GM23338 (cell line): Measurements from ENCODE around the gene MGRN1. TPM values are rescaled to one million over a fixed set of nuclear protein-coding genes. Genes with fewer than 3 reads are reported as not detected.

Experiments
- EZH2 ChIP-seq: fragments of 200-600 bp; sonication (generic); IDR thresholded peaks from one replicate; pipeline ENCODE4 v1.8.0; 2017; ENCODE audit warnings: antibody characterized with exemption, mild to moderate bottlenecking, low read depth; ENCODE audit not compliant: unreplicated experiment
- EZH2phosphoT487 ChIP-seq: fragments of 200-600 bp; sonication (generic); IDR thresholded peaks from one replicate; pipeline ENCODE4 v1.8.1; 2018; ENCODE audit warnings: antibody characterized with exemption; ENCODE audit not compliant: unreplicated experiment
- JUNB ChIP-seq: IDR thresholded peaks from one replicate; pipeline ENCODE4 v1.6.1; 2016; ENCODE audit warnings: antibody characterized with exemption; ENCODE audit not compliant: unreplicated experiment
- POLR2AphosphoS5 ChIP-seq: IDR thresholded peaks from 2 replicates; pipeline ENCODE4 v1.6.1; 2016; ENCODE audit warnings: antibody characterized with exemption, low read depth
- STAT1 ChIP-seq: IDR thresholded peaks from one replicate; pipeline ENCODE4 v1.6.1; 2016; ENCODE audit warnings: antibody characterized with exemption; ENCODE audit not compliant: unreplicated experiment
- ZNF114 ChIP-seq: fragments of 250-450 bp; sonication (Bioruptor Pico); IDR thresholded peaks from 2 replicates; pipeline ENCODE4 v1.5.0; 2020; ENCODE audit warnings: mild to moderate bottlenecking, moderate library complexity
- ZNF331 ChIP-seq: fragments of 250-450 bp; sonication (Bioruptor Pico); IDR thresholded peaks from 2 replicates; pipeline ENCODE4 v1.5.0; 2020; ENCODE audit warnings: low read depth, mild to moderate bottlenecking, moderate library complexity
- polyA plus RNA-seq: library from polyadenylated mRNA; unstranded; fragments of >200 nt; fragmentation: Nextera tagmentation; extraction: Ambion mirVana; gene quantifications from 2 replicates; pipeline ENCODE4 v1.2.1, GENCODE V29; 2016
- total RNA-seq: library from RNA; depleted of rRNA; stranded (reverse); fragments of >200 nt; shearing (Covaris generic); gene quantifications from 2 replicates; pipeline ENCODE4 v1.2.3, GENCODE V29; 2014
- TF ChIP-seq, protein P1 (sequence below): fragments of 250-450 bp; sonication (Bioruptor Pico); IDR thresholded peaks from 2 replicates; pipeline ENCODE4 v1.5.0; 2020; ENCODE audit warnings: mild to moderate bottlenecking, moderate library complexity
- TF ChIP-seq, protein P2 (sequence below), 2 experiments: fragments of 200-600 bp in 1 of 2; sonication (generic) in 1 of 2; conservative IDR thresholded peaks; 2 replicates each; pipeline versions ENCODE4 v1.5.1 to v1.6.1; 2016 to 2017; ENCODE audit warnings: antibody characterized with exemption in 2 of 2, low read depth in 2 of 2, mild to moderate bottlenecking in 2 of 2, moderate library complexity in 1 of 2

The MGRN1 gene
- total and polyA plus RNA-seq, 2 experiments from 2014 or later: 13.1 to 71.8 TPM

DNA sequence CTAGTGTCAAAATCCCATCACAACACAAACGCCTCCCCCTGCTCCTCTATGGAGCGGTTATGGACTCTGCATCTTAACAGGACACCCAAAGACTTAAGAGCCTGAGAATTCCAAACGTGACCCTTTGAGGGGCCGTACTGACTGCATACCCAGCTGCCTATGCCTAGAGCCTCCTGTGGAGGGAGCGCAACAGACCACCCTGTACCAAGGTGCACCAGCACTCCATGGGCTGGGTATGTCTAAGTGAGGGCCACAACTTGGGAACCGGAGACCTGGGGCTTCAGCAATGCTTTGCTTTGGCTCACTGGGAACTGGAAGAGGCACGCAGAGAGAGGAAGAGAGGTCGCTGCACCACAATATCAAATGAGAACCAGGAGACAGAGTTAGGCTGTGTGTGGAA is 104.0 kb downstream of the MGRN1 start (continued):
- TF ChIP-seq, protein P1, sequence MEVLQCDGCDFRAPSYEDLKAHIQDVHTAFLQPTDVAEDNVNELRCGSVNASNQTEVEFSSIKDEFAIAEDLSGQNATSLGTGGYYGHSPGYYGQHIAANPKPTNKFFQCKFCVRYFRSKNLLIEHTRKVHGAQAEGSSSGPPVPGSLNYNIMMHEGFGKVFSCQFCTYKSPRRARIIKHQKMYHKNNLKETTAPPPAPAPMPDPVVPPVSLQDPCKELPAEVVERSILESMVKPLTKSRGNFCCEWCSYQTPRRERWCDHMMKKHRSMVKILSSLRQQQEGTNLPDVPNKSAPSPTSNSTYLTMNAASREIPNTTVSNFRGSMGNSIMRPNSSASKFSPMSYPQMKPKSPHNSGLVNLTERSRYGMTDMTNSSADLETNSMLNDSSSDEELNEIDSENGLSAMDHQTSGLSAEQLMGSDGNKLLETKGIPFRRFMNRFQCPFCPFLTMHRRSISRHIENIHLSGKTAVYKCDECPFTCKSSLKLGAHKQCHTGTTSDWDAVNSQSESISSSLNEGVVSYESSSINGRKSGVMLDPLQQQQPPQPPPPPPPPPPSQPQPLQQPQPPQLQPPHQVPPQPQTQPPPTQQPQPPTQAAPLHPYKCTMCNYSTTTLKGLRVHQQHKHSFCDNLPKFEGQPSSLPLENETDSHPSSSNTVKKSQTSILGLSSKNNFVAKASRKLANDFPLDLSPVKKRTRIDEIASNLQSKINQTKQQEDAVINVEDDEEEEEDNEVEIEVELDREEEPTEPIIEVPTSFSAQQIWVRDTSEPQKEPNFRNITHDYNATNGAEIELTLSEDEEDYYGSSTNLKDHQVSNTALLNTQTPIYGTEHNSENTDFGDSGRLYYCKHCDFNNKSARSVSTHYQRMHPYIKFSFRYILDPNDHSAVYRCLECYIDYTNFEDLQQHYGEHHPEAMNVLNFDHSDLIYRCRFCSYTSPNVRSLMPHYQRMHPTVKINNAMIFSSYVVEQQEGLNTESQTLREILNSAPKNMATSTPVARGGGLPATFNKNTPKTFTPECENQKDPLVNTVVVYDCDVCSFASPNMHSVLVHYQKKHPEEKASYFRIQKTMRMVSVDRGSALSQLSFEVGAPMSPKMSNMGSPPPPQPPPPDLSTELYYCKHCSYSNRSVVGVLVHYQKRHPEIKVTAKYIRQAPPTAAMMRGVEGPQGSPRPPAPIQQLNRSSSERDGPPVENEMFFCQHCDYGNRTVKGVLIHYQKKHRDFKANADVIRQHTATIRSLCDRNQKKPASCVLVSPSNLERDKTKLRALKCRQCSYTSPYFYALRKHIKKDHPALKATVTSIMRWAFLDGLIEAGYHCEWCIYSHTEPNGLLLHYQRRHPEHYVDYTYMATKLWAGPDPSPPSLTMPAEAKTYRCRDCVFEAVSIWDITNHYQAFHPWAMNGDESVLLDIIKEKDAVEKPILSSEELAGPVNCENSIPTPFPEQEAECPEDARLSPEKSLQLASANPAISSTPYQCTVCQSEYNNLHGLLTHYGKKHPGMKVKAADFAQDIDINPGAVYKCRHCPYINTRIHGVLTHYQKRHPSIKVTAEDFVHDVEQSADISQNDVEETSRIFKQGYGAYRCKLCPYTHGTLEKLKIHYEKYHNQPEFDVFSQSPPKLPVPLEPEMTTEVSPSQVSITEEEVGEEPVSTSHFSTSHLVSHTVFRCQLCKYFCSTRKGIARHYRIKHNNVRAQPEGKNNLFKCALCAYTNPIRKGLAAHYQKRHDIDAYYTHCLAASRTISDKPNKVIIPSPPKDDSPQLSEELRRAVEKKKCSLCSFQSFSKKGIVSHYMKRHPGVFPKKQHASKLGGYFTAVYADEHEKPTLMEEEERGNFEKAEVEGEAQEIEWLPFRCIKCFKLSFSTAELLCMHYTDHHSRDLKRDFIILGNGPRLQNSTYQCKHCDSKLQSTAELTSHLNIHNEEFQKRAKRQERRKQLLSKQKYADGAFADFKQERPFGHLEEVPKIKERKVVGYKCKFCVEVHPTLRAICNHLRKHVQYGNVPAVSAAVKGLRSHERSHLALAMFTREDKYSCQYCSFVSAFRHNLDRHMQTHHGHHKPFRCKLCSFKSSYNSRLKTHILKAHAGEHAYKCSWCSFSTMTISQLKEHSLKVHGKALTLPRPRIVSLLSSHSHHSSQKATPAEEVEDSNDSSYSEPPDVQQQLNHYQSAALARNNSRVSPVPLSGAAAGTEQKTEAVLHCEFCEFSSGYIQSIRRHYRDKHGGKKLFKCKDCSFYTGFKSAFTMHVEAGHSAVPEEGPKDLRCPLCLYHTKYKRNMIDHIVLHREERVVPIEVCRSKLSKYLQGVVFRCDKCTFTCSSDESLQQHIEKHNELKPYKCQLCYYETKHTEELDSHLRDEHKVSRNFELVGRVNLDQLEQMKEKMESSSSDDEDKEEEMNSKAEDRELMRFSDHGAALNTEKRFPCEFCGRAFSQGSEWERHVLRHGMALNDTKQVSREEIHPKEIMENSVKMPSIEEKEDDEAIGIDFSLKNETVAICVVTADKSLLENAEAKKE (CRISPR knock-in tag): no peak
- TF ChIP-seq, protein P2, sequence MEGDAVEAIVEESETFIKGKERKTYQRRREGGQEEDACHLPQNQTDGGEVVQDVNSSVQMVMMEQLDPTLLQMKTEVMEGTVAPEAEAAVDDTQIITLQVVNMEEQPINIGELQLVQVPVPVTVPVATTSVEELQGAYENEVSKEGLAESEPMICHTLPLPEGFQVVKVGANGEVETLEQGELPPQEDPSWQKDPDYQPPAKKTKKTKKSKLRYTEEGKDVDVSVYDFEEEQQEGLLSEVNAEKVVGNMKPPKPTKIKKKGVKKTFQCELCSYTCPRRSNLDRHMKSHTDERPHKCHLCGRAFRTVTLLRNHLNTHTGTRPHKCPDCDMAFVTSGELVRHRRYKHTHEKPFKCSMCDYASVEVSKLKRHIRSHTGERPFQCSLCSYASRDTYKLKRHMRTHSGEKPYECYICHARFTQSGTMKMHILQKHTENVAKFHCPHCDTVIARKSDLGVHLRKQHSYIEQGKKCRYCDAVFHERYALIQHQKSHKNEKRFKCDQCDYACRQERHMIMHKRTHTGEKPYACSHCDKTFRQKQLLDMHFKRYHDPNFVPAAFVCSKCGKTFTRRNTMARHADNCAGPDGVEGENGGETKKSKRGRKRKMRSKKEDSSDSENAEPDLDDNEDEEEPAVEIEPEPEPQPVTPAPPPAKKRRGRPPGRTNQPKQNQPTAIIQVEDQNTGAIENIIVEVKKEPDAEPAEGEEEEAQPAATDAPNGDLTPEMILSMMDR (conservative IDR thresholded peaks at IDR 0.05; ENCODE audit: low read depth in 2 of 2): no peak
- TF ChIP-seq EZH2 (no peak), JUNB (no peak), ZNF114 (CRISPR knock-in tag) (no peak), STAT1 (no peak), POLR2AphosphoS5 (no peak), ZNF331 (CRISPR knock-in tag) (no peak), EZH2phosphoT487 (no peak)
